LNCAP (cell line): ENCODE results near the gene CASZ1.

Experiments
- TF ChIP-seq, protein P1 (sequence below): fragments of 450-650 bp; IDR thresholded peaks from 2 replicates; pipeline ENCODE4 v1.5.1; 2017; ENCODE audit warnings: mild to moderate bottlenecking

Gene CASZ1

DNA sequence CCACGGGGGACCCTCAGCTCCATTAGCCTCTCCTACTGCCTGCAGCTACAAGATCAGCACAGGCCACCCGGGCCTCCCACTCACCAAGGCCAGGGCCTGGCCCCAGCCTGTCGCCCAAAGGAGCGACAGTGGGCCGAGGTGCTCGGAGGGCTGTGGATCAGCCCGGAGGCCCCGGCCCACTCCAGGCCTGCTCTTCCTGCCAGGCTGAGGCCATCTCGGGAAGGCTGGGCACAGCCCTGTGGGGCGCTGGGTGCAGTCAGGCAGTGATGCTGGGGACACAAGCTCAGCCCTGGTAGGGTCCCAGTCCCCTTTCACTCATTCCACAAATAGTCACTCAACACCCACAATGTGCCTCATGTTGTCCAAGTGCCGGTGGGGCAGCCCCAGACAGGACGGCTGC, 58.8 kb downstream of the CASZ1 start:
- TF ChIP-seq, protein P1, sequence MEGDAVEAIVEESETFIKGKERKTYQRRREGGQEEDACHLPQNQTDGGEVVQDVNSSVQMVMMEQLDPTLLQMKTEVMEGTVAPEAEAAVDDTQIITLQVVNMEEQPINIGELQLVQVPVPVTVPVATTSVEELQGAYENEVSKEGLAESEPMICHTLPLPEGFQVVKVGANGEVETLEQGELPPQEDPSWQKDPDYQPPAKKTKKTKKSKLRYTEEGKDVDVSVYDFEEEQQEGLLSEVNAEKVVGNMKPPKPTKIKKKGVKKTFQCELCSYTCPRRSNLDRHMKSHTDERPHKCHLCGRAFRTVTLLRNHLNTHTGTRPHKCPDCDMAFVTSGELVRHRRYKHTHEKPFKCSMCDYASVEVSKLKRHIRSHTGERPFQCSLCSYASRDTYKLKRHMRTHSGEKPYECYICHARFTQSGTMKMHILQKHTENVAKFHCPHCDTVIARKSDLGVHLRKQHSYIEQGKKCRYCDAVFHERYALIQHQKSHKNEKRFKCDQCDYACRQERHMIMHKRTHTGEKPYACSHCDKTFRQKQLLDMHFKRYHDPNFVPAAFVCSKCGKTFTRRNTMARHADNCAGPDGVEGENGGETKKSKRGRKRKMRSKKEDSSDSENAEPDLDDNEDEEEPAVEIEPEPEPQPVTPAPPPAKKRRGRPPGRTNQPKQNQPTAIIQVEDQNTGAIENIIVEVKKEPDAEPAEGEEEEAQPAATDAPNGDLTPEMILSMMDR = no peak

DNA sequence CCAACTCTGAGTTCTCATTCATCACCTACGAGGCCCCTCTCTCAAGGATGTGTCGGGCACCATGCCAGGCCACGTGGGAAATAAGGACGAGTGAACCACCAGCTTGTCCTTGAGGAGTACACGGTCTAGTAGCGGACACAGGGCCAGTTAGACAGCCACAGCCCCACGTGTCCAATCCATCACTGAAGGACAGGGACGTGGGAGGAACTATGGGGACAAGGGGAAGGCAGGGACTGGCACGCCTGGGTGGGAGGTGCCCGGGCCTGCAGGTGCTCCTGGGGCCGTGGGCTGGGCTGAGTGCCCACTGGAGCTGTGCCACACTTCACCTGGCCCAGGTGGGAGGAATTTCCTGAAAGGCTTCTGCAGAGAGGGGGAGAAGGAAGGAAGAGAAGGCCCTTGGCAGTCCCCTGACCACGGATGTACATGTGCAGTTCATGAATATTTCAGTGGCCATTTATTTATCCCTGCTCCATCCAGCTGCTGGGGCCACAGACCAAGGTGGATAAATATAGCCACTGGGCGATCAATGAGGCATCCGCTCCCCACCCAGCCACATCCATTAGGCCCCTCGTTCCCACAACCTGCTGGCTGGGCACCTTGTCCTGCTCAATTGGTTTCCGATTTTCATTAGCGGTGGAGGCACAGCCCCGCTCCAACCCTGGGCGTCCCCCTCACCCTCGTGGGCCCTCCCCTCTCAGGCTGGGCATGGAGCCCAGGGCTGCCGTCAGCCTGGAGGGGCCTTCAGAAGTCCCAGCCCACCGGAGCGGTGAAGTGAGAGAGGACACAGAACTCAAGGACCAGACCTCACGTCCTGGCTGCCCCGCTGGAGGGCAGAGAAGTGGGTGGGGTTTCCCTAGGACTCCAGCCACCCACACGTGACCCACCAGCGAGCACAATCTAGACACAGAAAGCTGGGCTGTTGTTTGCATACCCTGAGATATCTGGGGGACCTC, 59.5 kb downstream of the CASZ1 start:
- TF ChIP-seq, protein P1 = no peak

DNA sequence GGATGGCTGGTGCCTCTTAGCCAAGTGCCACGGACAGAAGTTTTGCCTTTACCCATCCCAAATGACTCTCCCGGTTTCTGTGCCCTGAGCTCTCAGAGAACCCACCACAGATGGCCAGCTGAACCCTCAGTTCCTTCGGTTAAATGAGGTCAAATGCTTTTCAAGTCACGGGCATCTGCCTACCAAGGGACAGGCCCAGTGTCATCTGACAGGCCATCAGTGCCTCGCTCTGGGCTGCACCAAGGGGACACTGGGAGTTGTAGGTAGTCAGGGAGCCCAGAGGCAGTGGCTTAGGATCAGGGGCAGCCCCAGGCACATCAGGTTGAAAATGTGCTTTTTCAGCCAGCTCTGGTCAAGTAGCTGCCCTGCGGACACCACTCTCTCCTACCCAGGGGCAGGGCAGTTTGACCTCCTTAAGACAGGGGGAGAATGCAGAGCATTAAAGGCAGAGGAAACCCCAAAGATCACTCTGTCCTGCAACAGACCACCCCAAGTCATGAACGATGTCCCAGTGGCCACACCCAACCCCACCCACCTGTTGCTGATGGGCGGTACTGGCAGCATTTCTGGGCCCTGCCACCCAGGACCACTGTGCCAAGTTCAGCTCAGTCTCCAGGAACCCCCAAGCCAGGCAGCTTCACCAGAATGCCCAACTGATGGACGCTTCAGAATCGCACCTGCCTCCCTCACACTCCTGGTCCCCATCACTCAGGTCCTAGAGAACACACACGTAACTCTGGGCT, 60.7 kb downstream of the CASZ1 start:
- TF ChIP-seq, protein P1 = no peak

DNA sequence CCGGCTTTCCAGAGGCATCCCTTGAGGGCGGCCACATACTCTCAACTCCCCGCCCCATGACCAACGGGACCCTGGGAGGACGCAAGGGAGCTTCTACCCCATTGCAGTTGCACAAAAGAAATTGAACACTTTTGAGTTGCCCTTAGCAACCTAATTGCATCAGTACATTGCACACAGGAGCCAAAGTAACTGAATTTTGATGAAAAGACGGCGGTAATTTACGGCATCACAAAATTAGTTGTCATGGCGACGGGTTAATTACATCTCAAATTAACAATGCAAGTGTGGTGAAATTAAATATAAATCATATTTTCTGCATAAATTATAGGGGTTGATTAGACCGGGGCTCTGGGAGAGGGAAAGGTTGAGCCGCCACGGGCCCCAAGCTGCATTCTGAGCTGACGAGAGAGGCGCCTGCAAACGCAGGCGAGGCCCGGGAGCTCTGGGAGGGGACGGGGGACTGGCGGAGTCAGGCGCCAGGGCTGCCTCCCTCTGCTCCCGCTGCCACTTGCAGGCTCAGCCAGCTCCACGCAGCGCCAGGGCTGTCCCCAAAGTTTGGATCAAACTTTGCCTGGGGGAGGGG, 61.4 kb downstream of the CASZ1 start:
- TF ChIP-seq, protein P1 = no peak

DNA sequence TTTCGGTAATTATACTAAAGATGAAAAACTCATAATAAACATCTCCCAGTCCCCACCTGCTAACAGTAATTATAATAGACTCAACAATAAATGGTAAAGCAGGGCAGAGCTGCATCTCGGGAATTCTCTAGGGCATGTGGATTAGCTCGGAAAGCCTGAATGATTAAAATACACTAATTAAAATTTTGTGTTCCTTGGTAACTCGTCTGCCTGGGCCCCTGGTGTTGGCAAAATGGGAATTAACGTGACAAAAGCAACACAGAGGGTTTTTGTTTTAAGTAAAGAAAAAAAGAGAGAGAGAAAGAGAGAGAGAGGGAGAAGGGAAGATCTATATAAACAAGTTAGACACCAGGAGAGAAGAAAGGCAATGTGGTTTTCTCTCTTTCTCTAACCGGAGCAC, 62.1 kb downstream of the CASZ1 start:
- TF ChIP-seq, protein P1 = no peak

DNA sequence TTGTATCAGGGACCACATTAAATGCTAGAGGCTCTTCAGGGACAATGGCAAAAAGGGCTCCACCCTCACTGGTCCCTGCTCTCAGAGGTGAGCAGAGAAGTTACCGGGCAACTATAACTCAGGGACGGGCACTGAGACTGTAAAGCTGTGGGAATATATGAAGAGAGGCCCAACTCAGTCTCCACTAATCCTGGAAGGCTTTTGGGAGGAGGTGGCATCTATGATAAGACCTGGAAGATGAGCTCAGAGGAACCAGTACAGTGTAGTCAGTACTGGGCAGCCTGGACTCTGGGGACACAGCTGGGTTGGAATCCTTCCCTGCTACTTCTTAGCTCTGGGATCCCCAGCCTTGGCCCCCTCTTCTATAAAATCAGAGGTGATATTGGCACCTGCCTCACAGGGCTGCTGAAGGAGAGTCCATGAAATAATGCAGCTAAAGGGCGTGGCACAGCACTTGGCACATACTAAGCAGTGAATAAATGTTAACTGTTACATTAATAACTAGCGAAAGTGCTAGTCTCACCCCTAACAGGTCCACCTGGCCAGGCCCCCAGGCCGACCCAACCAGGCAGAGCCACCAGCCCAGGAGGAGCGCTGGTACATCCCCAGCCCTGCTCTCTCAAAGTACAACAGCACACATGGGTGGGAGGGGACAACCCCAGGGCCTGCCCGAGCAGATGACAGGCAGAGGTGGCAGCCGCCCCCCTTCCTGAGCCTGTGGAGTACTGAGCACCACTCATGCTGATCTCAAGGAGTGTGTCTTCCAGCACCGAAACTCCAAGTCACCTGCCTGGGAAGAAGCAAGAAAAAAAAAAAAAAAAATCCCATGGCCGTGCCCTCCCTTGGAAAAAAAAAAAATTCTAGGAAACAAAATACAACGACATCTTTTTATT, 62.7 kb downstream of the CASZ1 start:
- TF ChIP-seq, protein P1 = no peak

DNA sequence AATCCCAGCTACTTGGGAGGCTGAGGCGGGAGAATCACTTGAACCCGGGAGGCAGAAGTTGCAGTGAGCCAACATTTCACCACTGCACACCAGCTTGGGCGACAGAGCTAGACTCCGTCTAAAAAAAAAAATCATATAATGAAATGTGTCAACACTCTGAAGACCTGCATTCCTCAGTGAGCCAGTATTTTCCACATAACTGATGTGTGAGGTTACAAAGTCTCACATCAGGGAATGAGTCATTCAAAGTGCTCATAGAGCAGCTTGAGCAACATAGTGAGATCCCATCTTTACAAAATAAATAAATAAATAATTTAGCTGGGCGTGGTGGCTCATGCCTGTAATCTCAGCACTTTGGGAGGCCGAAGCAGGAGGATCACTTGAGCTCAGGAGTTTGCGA, 65.5 kb downstream of the CASZ1 start:
- TF ChIP-seq, protein P1 = no peak
